HepG2 (cell line): ENCODE measurements around the gene ATP8A2. TPM values are rescaled to one million over a fixed set of nuclear protein-coding genes. Genes with fewer than 3 reads are reported as not detected.

Source experiments
- ATAC-seq: fragments of 200-7000 bp; cut with Tn5 transposase; 3 replicates; pipeline ENCODE4 v1.9.1; 2020; ENCODE audit warnings: mild to moderate bottlenecking, moderate library complexity
- BruUV-seq: library from RNA; stranded (reverse); fragments of 400-500 nt; replicated peaks from 2 replicates; lab custom pipeline; 2021; lab: Mats Ljungman, UMichigan
- CTCF ChIA-PET: fragments of 300-600 bp; formaldehyde crosslinking; extraction: SDS; loops from one replicate; lab custom pipeline; 2021; ENCODE audit warnings: low total read pairs, inconsistent platforms, low intra/inter-chr PET ratio; lab: Yijun Ruan, JAX
- POLR2A ChIA-PET: fragments of 350-600 bp; sonication (Branson Sonifier 250); formaldehyde crosslinking; loops from one replicate; lab custom pipeline; 2020; ENCODE audit warnings: antibody characterized with exemption, inconsistent platforms; lab: Yijun Ruan, JAX
- DNase-seq: peaks from one replicate; pipeline ENCODE4 v3.0.0-alpha.2; 2015; ENCODE audit warnings: low spot score
- FAIRE-seq: peaks from 3 replicates; lab custom pipeline; 2011; peaks lifted over from hg19 to GRCh38; lab: Jason Lieb, UNC
- H2AFZ ChIP-seq: one replicate; pipeline ENCODE4 v1.6.1; 2011; ENCODE audit warnings: low read length, inconsistent platforms
- H3K27ac ChIP-seq: fragments of 300-600 bp; 3 replicates; pipeline ENCODE4 v1.8.0; 2011; ENCODE audit warnings: mixed run types, mild to moderate bottlenecking, mixed read lengths, low read length, inconsistent platforms; ENCODE audit not compliant: insufficient read depth; ENCODE audit errors: extremely low read length
- H3K27me3 ChIP-seq, 2 experiments: fragments of 200-600 bp in 1 of 2; 2 replicates in 1 of 2; 3 replicates in 1 of 2; pipeline versions ENCODE4 v1.6.0 to v1.8.0; 2011; ENCODE audit warnings: low read length in 2 of 2, mild to moderate bottlenecking in 2 of 2, moderate library complexity in 2 of 2, inconsistent platforms in 1 of 2; ENCODE audit not compliant: insufficient read depth in 2 of 2, control insufficient read depth in 1 of 2
- H3K36me3 ChIP-seq, 2 experiments: fragments of 200-600 bp in 1 of 2; replicated peaks in 1 of 2; 2 replicates in 1 of 2; 3 replicates in 1 of 2; pipeline versions ENCODE4 v1.5.1 to v1.8.0; 2011; ENCODE audit warnings: low read length in 2 of 2, inconsistent platforms in 1 of 2; ENCODE audit not compliant: insufficient read depth in 2 of 2, control insufficient read depth in 1 of 2
- H3K4me1 ChIP-seq: 2 replicates; pipeline ENCODE4 v1.5.1; 2012; ENCODE audit warnings: low read length, inconsistent platforms; ENCODE audit not compliant: insufficient read depth
- H3K4me2 ChIP-seq: 2 replicates; pipeline ENCODE4 v1.6.0; 2011; ENCODE audit warnings: low read depth, low read length, inconsistent platforms
- H3K4me3 ChIP-seq, 3 experiments: fragments of 200-600 bp in 1 of 3; sonication (generic), shearing (Covaris generic) in 1 of 3; replicated peaks in 1 of 3; 2 replicates each; pipeline ENCODE4 v1.5.1; 2011 to 2016; ENCODE audit warnings: low read length in 3 of 3, inconsistent platforms in 2 of 3, low read depth in 2 of 3, mild to moderate bottlenecking in 2 of 3, control low read depth in 1 of 3, mixed read lengths in 1 of 3; ENCODE audit not compliant: insufficient read depth in 1 of 3
- H3K79me2 ChIP-seq: one replicate; pipeline ENCODE4 v1.6.1; 2011; ENCODE audit warnings: low read length, inconsistent platforms; ENCODE audit not compliant: insufficient read depth
- H3K9ac ChIP-seq: 2 replicates; pipeline ENCODE4 v1.6.0; 2011; ENCODE audit warnings: mild to moderate bottlenecking, low read depth, low read length, inconsistent platforms; ENCODE audit not compliant: insufficient read depth
- H3K9me3 ChIP-seq: 2 replicates; pipeline ENCODE4 v1.5.1; 2012; ENCODE audit warnings: mild to moderate bottlenecking, low read length
- H4K20me1 ChIP-seq: 2 replicates; pipeline ENCODE4 v1.6.0; 2011; ENCODE audit warnings: inconsistent platforms, mild to moderate bottlenecking, low read length, moderate library complexity; ENCODE audit not compliant: insufficient read depth
- NR2C2 ChIP-seq: sonication (generic); formaldehyde crosslinking; IDR thresholded peaks from 2 replicates; pipeline ENCODE4 v1.4.0; 2020; ENCODE audit warnings: missing genetic modification reagents, mild to moderate bottlenecking, moderate library complexity, borderline replicate concordance
- WGBS: methylation state at CpG from one replicate; pipeline ENCODE4 v1.1.6; 2017; ENCODE audit warnings: low lambda C conversion rate; 5-methylcytosine and 5-hydroxymethylcytosine counted together
- in situ Hi-C: cut with HindIII; loops from 2 replicates; pipeline ENCODE4 v1.10.0; 2017; ENCODE audit warnings: low pct_unique_long_range_greater_than_20kb; ENCODE audit not compliant: extremely low pct_ligation_motif_present
- intact Hi-C: fragments of 100-400 bp; cut with micrococcal nuclease; formaldehyde crosslinking; loops from one replicate; pipeline ENCODE4 v1.10.0; 2022; ENCODE audit not compliant: unreplicated experiment
- polyA plus RNA-seq, 8 experiments: library from polyadenylated mRNA; depleted of rRNA in 3 of 8; stranded (reverse) in 7 of 8; unstranded in 1 of 8; fragments of >200 nt; fragmentation: Illumina TruSeq in 4 of 8; extraction: Trizol in 4 of 8; gene quantifications; 2 replicates each; pipeline versions ENCODE4 v1.2.1 to v1.2.3, GENCODE V29; 2011 to 2016; ENCODE audit warnings: low read depth in 4 of 8, missing spikeins in 1 of 8, mixed read lengths in 1 of 8; ENCODE audit not compliant: insufficient read depth in 1 of 8
- total RNA-seq, 5 experiments: library from RNA; depleted of rRNA; stranded (reverse); fragments of >200 nt; fragmentation: Illumina TruSeq; extraction: Trizol; gene quantifications; 2 replicates each; pipeline ENCODE4 v1.2.3, GENCODE V29; 2016; ENCODE audit warnings: low read depth in 1 of 5
- TF ChIP-seq, protein P1 (sequence below): IDR thresholded peaks from 2 replicates; pipeline ENCODE4 v1.6.1; 2016; ENCODE audit warnings: low read depth, borderline replicate concordance
- TF ChIP-seq, protein P2 (sequence below): sonication (generic); formaldehyde crosslinking; IDR thresholded peaks from 2 replicates; pipeline ENCODE4 v1.4.0; 2020; ENCODE audit warnings: mild to moderate bottlenecking, low read depth, missing genetic modification reagents
- TF ChIP-seq, protein P3 (sequence below): sonication (generic); formaldehyde crosslinking; IDR thresholded peaks from 2 replicates; pipeline ENCODE4 v1.4.0; 2020; ENCODE audit warnings: mild to moderate bottlenecking, missing genetic modification reagents

Gene ATP8A2
- total and polyA plus RNA-seq, 2 of the 13 experiments (the other 11 are each of a cell fraction or from before 2014, with no cell fraction given) = 0.09 TPM; not detected in 1

DNA sequence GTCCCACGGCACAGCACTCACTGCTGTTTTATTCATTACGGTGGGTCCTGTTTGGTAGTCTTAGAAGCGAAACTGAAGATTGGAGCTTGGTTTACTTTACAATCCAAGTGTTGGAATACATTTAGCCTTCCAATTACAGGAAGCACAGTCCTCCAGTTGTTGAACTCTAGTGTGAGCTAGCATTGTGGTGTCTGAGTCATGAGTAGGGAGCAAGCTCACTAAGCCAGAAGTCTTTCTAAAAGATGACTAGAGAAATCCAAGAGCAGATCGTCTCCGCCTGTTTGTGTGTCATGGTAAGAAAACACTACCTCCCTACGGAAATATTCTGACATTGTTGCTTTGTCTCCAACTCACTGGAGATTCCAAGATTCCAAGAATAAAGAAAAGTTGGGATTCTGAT, 690.2 kb downstream of the ATP8A2 start:
- Histone ChIP-seq H3K27ac (no peak overlapping the region), H3K4me1 (no peaks in the 10 kb centered on the region), H3K4me2 (no peak overlapping the region), H3K79me2 (no peaks in the 10 kb centered on the region), H2AFZ (no peak overlapping the region), H4K20me1 (no peaks in the 10 kb centered on the region), H3K9ac (no peak overlapping the region), H3K27me3 (peaks cover 1 to 17% of the 10 kb centered on the region in 2 experiments; a peak in 2 of 5 replicates), H3K36me3 (no peaks in the 10 kb centered on the region), H3K9me3 (no peaks in the 10 kb centered on the region), H3K4me3 (no peak overlapping the region)
- WGBS = 26% methylated on average over 6 of the region's 6 CpGs
- BruUV-seq = no TSS peak
- DNase-seq = no peak
- no peak for ATAC-seq
- FAIRE-seq = no peak
- TF ChIP-seq, protein P1, sequence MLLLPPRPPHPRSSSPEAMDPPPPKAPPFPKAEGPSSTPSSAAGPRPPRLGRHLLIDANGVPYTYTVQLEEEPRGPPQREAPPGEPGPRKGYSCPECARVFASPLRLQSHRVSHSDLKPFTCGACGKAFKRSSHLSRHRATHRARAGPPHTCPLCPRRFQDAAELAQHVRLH (CRISPR knock-in tag) = no peak
- TF ChIP-seq NR2C2 = no peak
- TF ChIP-seq, protein P2, sequence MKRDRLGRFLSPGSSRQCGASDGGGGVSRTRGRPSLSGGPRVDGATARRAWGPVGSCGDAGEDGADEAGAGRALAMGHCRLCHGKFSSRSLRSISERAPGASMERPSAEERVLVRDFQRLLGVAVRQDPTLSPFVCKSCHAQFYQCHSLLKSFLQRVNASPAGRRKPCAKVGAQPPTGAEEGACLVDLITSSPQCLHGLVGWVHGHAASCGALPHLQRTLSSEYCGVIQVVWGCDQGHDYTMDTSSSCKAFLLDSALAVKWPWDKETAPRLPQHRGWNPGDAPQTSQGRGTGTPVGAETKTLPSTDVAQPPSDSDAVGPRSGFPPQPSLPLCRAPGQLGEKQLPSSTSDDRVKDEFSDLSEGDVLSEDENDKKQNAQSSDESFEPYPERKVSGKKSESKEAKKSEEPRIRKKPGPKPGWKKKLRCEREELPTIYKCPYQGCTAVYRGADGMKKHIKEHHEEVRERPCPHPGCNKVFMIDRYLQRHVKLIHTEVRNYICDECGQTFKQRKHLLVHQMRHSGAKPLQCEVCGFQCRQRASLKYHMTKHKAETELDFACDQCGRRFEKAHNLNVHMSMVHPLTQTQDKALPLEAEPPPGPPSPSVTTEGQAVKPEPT (CRISPR knock-in tag) = no peak
- TF ChIP-seq, protein P3, sequence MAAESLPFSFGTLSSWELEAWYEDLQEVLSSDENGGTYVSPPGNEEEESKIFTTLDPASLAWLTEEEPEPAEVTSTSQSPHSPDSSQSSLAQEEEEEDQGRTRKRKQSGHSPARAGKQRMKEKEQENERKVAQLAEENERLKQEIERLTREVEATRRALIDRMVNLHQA = no peak
- CTCF ChIA-PET = interaction anchor here (1.8 kb wide), 1 partner anchor 487 kb away, joined by 13 read pairs; no protein-coding TSS in a partner anchor
- POLR2A ChIA-PET = no interaction called here
- intact Hi-C loops = no loop called here
- in situ Hi-C loops = loop anchor here (5.0 kb wide), 1 partner anchor 490 kb away; no protein-coding TSS in a partner anchor
